GM19324 (cell line): ENCODE data around the gene ARID1A.
"Not testable (repeated sequence)": the region's sequence is repeated elsewhere in the genome, so short reads cannot be mapped to it uniquely, and the experiment has no call there.

Experiments
- ATAC-seq: cut with Tn5 transposase; IDR thresholded peaks from one replicate; pipeline ENCODE4 v1.9.1; 2021; ENCODE audit warnings: mild to moderate bottlenecking, moderate library complexity; ENCODE audit not compliant: unreplicated experiment, low FRiP score

ARID1A gene

DNA sequence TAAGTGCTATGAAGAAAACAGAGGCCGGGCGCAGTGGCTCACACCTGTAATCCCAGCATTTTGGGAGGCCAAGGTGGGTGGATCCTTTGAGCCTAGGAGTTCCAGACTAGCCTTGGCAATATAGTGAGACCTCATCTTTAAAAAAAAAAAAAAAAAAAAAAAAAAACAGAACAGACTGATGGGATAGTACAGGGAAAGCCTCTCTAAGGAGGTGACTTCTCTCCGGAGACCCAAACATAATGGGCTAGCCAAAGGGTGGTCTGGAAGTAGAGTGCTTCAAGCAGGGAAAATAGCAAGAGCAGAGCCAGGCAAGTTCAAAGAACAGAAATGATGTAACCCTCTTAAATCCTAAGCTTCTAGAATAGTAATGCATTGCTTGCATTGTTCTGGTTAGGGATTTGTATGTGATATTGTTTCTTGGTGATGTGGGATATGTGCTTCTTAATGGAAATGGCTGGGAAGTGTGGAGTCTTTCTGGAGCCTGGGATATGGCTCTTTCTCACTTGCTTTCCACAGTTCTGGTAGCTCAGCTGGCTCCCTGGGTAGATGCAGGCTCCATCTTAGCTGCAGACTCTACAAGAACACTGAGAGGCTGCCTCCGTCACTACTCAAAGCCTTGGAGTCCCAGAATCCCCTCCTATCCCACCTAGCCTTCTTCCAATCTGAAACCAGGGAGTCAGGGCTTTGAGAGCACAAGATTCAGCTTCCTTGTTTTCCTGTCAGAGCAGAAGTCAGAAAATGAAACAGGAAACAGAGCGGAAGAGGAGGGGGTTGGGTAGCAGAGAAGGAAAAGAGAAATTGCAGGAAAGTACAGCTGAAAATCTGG lies 90.0 kb downstream of the ARID1A start:
- no peak for ATAC-seq

DNA sequence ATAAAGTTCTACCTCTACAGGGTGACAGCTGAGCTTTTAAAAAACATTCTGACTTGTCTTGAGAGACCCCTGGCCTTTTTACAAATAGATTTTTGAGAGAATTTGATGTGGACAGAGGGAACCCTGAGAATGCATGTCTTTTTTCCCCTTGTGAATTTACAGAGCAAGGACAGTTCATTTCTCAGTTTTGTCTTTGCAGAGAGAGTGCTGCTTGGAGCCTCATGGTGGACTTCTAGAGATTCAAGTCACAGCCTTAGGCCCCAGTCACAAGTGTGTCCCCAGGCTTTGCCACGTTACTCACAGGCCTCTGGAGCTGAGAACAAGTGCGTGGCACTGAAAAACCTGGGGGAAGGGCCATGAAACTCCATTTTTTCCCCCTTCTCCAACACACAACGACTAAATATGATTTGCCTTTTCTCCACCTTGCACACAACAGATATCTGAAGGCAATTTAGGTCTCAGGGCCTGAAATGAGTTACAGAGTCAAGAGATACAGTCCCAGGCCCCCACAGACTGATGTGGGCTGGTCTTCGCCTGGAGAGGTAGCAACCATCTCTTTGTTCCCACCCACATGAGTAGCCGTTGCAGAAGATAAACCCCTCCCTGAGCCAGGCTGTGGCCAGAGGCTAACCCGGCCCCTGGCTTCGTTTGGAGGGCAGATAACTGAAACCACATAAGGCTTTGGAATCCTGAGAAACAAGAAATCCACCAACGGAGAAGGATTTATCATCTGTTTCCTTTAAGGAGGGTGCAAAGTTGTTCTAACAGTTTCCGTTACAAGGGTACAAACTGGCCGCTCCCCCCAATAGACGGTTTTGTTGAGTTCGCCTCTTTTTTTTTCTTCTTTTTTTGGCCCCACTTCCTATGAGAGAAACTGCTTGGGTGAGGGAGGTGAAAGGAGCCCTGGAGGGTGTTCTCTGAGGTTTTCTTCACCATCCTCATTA lies 90.9 kb downstream of the ARID1A start:
- no peak for ATAC-seq

DNA sequence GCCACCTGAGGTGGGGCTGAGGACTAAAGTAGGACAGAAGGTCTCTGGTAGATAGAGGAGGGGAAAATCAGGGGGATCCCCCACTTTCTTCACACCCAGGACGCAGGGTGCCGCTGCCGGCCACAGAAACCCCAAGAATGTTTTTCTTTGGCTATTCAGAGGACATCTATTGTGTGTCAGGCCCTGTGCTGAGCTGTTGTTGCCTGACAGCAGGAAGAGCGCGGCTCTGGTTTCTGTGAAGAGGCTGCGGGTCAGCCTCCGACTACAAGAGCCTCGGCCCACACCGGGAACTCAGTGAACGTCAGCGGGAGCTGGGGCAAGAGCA lies 91.5 kb downstream of the ARID1A start:
- ATAC-seq = peak; percentile 35

DNA sequence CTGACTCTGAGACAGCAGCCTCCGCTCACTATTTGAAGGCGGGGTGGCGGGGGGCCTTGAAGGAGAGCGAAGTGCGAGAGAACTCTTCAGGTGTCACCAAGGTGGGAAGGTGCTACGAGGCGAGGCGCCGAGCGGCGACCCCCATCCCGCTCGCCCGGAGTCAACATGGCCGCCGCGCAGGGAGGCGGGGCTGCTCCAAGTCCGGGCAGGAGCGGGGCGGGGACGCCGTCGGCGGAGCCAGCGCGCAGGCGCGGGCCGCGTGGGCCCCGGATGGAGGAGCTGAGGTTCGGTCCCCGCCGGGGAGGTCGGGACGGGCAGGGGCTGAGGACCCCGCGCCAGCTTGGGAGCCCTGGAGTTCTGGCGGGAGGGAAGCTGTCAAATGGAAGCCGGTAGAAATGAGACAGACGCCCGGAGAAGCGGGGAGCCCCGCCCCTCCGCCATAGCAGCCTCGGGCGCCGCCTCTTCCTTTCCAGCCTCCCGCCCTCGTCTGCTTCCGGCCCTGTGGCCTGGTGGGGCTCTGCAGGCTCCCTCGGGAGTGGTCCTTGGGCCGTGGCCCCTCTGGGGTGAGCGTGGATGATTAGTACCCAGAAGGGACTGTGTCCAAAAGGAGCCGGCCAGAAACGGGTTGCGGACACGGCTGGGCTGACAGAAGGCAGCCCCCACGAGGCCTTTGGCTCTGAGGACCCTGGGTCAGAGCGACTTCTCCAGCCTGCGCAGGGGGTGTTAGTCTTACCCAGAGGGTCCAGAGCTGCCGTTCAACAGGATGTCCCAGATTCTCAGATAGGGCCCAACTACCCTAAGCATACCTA lies 92.1 kb downstream of the ARID1A start, which contains the start of gene PIGV:
Gene PIGV, plus strand, starts transcription at position 245 of the 809 bp plus-strand sequence. CDS start 2,866 bp downstream, outside the sequence.
- ATAC-seq = peak; percentile 87

DNA sequence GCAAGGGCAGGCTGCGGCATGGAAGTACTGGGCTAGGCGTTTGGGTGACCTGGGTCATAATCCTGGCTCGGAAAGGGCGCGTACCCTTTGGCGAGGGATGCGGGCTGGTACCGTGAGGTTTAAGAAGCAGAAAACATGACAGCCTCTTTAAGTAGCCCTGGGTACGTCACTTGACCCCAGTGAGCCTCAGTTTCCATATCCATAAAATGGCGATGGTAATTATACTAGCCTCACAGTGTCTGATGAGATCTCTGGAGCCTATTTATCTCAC lies 92.6 kb downstream of the ARID1A start:
- ATAC-seq = no peak

DNA sequence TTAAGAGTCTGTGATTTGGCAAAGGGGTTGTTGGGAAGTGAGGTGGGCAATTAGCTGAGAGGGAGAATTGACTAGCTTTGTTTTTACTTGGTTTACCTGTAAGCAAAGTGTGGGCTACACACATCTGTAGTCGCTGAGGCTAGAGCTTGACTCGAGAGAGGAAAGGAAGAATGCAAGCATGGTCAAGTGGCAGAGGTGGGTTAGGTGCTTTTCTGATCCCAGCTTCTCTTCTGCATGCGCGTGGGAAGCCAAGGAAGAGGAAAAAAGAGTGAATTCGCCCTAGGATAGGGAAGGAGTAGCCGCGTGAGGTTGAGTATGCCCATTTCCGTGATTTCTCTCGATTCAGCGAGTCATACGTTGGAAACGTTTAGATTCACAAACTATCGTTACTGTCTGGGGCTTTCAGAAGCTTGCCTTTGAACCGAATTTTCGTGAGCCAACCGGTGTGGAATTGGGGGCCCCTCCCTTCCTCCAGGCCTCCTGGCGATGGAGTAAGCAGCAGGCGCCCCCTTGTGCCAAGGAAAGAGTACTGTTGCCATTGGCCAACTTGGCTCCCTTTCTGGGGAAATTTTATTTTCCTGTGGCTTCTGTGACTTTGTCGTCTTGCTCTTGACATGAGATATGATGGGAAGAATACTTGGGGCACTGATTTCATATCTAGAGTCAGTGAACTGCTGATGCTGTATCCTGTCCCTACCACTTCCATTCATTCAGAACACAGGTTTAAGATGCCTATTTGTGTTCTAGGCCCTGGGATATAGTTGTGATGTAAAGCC lies 93.2 kb downstream of the ARID1A start:
- ATAC-seq = no peak

DNA sequence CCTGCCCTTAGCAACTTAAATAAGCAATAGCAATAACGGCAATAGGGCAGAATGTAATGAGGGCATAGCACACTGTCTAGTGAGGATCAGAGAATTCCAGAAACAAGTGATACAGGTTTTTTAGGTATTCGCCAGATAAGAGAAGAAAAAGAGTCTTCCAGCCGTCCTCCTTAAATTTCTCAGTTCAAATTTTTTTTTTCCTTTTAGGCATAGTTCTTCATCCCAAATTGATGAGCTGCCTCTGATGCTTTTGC lies 93.7 kb downstream of the ARID1A start:
- ATAC-seq = no peak

DNA sequence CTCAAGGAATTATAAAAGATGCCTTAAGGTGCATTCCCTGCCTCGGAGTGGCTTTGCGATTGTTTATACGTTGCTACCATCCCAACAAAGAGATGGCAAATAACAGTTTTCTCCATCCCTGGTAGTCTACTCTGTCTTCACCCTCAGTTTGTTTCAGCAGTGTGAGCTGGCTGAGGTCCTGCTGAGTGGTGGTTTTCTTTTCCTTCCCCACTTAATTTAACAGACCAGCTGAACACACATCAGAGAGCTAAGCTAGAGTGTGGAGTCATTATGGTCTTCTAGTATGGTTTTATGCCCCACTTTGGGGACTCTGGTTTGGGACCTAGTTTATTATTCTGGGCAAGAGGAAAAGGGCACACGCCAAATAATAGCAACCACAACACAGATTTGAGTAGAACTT lies 94.1 kb downstream of the ARID1A start:
- no peak for ATAC-seq

DNA sequence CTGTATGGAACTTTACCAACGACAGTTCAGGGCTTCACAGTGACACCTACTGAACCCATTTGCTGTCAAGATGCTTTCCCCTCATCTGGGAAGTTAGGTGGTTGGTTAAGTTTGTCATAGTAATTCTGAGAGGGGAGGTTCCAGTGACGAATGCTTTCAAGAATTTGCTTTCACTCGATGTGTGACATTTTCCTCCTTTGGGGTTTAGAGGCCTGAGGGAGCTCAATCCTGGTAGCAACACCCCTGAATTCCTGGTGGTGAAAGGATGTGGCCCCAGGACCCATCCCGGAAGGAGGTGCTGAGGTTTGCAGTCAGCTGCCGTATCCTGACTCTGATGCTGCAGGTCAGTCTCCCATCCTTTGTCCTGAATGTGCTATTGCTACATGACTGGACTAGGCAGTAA lies 94.7 kb downstream of the ARID1A start:
- no peak for ATAC-seq

DNA sequence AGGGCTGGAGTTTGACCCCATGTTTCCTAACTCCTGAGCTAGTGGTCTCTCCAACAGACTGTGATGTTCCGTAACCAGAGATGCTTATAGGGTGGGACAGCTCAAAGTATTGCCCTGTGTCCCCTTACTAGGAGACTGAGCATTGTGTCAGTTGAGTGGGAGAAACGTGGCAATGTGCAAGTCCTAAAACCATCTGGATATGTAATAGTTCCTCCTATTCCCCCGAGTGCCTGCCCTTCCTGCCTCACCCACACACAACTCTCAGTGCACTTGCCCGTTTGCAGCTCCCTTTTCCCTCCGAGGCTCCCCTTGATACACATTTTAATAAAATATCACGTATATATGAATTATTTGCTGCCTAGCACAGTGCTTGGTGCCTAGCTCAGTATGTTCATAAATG lies 95.3 kb downstream of the ARID1A start:
- ATAC-seq = no peak

DNA sequence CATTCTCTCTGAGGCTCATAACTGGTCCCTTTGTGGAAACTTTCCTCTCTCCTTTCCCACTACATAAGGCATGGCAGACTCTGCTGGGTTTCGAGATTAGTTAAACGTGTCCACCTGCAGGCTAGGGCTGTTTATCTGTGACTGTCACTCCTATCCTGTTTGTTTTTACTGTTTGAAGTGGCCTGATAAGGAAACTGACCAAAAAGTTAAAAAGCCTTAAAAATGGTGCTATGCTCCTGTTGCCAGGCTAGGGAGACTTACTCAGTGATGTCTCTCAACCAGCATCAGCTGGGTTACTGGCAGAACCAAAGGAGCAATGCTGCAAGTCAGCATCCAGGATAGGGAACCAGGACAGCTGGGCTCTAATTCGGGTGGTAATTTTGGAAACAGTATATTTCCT lies 95.8 kb downstream of the ARID1A start:
- no peak for ATAC-seq

DNA sequence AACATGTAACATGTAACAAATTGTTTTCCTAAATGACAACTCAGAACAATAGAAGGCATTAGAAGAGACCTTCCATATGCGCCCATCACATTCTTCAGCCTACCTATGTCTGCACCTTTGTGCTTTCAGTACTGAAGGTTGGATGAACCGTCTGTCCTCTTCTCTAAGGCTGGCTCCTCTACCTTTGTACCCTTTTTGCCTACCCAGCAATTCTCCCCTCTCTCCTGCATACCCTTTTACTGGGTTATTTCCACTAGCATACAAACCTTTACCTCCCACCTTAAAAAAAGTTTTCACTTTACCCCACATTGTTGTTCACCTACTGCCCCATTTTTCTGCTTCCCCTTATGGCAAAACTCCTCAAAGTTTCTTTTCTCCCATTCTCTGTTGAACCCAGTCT lies 97.1 kb downstream of the ARID1A start:
- no peak for ATAC-seq

DNA sequence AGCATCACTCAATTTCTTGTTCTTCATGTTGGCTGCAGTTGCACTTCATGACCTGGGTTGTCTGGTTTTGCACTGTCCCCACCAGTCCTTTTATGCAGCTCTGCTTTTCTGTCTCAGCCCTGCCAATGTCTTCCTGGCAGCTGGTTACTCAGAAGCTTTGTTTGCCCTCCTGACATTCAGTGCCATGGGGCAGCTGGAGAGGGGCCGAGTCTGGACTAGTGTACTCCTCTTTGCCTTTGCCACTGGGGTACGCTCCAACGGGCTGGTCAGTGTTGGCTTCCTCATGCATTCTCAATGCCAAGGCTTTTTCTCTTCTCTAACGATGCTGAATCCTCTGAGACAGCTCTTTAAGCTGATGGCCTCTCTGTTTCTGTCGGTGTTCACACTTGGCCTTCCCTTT lies 98.6 kb downstream of the ARID1A start:
- no peak for ATAC-seq

DNA sequence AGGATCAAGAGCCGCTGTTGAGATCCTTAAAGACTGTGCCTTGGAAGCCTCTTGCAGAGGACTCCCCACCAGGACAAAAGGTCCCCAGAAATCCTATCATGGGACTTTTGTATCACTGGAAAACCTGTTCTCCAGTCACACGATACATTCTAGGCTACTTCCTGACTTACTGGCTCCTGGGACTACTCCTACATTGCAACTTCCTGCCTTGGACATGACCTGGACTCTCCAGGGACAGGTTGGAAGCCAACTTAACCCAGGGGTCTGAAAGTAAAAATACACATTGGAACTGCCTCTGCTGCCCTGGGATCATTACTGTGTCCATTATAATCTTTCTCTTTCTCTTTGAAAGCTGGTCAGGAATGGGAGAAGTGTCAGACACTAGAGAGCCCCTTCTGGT lies 101.8 kb downstream of the ARID1A start:
- no peak for ATAC-seq

DNA sequence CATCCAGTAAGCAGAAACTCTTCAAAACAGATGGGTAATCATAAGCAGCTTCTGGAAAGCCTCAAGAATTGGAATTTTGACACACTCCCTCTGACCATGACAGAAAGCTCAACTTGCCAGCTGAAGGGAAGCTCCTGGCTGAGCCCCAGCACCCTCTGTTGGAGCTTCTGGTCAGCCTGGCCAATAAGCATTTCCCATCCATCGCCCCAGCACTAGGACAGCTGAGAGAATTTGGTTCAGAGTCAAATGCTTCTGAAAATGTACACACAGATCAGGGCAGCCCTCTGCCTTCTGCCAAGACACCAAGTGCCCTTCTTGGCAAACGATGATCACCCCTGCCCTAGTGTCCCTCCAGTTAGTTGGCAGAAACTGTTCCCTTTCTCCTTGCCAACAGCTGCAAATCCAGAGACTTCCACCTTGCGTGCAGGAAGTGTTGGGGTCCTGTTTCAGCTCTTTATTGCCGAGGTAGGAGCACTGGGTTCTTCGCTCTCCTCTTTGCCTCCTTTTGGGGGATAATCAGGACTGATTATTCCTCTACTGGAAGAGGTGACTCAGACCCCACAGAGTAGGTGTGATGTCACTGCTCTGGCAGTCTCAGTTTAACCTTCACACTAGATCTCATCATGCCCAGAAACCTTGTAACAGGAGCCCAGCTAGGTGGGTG lies 103.8 kb downstream of the ARID1A start:
- no peak for ATAC-seq

DNA sequence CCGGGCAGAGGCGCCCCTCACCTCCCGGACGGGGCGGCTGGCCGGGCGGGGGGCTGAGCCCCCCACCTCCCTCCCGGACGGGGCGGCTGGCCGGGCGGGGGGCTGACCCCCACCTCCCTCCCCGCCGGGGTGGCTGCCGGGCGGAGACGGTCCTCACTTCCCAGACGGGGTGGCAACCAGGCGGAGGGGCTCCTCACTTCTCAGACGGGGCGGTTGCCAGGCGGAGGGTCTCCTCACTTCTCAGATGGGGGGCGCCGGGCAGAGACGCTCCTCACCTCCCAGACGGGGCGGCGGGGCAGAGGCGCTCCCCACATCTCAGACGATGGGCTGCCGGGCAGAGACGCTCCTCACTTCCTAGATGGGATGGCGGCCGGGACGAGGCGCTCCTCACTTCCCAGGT lies 108.1 kb downstream of the ARID1A start:
- not testable (repeated sequence) for ATAC-seq

DNA sequence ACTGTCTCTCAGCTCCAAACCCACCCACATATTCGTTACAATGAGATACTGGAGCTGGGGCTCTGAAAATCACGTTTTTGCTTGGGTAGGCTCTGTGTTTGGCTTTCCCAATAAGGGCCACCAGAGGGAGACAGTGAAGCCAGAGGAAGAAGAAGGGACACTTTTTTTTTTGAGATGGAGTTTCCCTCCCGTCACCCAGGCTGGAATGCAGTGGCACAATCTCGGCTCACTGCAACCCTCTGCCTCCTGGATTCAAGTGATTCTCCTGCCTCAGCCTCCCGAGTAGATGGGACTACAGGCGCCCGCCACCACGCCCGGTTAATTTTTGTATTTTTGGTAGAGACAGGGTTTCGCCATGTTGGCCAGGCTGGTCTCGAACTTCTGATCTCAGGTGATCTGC lies 114.3 kb downstream of the ARID1A start:
- ATAC-seq = not testable (repeated sequence)

DNA sequence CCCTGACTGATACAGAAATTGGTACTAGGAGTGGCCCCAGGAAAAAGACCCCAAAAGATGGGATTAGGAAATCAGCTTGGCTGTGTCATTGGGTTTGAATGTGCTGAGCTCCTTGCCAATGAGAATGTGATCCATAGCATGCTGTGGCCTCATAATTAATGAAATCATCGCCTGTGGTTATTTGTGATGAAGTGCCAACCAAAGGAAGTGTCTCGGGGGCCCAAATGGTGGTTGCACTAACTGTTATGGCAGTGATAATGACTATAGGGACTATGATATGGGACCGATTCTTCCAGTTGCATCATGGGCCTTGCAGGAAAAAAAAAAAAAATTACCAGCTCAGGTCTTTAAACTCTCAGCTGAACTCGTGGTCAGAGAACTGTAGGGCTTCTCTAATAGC lies 115.2 kb downstream of the ARID1A start:
- ATAC-seq = no peak

DNA sequence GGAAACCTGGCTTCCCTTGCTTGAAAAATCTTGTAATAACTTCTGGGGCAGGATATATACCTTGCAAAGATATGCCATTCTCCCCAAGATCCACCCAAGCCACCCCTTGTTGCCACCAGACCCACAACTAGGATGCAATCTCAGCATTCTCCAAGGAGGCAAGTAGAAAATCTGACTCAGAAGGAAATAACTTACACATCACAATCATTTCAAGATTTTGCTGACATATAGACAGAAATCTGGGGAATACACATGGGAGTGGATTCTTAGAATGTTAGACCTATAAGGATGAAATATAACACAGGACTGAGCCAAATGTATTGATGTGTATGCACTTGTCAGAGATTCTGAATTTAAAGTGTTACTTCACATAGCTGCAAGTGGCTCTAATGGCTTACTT lies 115.9 kb downstream of the ARID1A start:
- no peak for ATAC-seq

DNA sequence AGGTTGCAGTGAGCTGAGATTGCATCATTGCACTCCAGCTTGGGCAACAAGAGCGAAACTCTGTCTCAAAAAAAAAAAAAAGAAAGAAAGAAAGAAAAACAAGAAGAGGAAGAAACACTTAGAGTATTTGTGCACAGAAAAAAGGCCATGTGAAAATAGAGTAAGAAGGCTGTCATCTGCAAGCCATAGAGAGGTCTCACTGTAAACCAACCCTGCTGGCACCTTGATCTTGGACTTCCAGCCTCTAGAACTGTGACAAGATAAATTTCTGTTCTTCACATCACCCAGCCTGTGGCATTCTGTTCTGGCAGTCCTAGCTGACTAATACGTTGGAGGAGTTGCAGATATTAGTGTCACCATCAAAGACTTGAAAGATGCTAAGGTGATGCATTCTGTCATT lies 118.6 kb downstream of the ARID1A start:
- ATAC-seq = no peak
